HG03039 (cell line): ENCODE measurements around the gene IFFO2.

Experiments used
- ATAC-seq: cut with Tn5 transposase; IDR thresholded peaks from one replicate; pipeline ENCODE4 v1.9.1; 2021; ENCODE audit warnings: mild to moderate bottlenecking, moderate library complexity; ENCODE audit not compliant: unreplicated experiment

The IFFO2 gene

GRCh38 chr1:18972991-18973390 is 16.5 kb upstream of the IFFO2 start:
- ATAC-seq = no peak

GRCh38 chr1:18972531-18972930 is 16.1 kb upstream of the IFFO2 start:
- ATAC-seq = no peak

- ATAC-seq = no peak
Observed at GRCh38 chr1:18970762-18971161, 14.3 kb upstream of the IFFO2 start.

- ATAC-seq = no peak
Observed at GRCh38 chr1:18970358-18970757, 13.9 kb upstream of the IFFO2 start.

GRCh38 chr1:18967066-18967690 is 10.7 kb upstream of the IFFO2 start:
- no peak for ATAC-seq

- ATAC-seq = no peak
Observed at GRCh38 chr1:18965206-18966173, 9.0 kb upstream of the IFFO2 start.

GRCh38 chr1:18963968-18964367 is 7.5 kb upstream of the IFFO2 start:
- ATAC-seq = no peak

GRCh38 chr1:18962855-18963737 is 6.6 kb upstream of the IFFO2 start:
- no peak for ATAC-seq

- no peak for ATAC-seq
Observed at GRCh38 chr1:18962121-18962721, 5.7 kb upstream of the IFFO2 start.

- no peak for ATAC-seq
Observed at GRCh38 chr1:18960821-18961220, 4.3 kb upstream of the IFFO2 start.

- no peak for ATAC-seq
Observed at GRCh38 chr1:18960409-18960808, 3.9 kb upstream of the IFFO2 start.

GRCh38 chr1:18959591-18959990 is 3.1 kb upstream of the IFFO2 start:
- no peak for ATAC-seq

- ATAC-seq = no peak
Observed at GRCh38 chr1:18957532-18958300, 1.2 kb upstream of the IFFO2 start.

- no peak for ATAC-seq
Observed at GRCh38 chr1:18957136-18957521, 653 bp upstream of the IFFO2 start.

- no peak for ATAC-seq
Observed at GRCh38 chr1:18955441-18956192, 859 bp downstream of the IFFO2 start.

- no peak for ATAC-seq
Observed at GRCh38 chr1:18955131-18955440, 1.4 kb downstream of the IFFO2 start.

- ATAC-seq = no peak
Observed at GRCh38 chr1:18954270-18955071, 2.0 kb downstream of the IFFO2 start.

- ATAC-seq = no peak
Observed at GRCh38 chr1:18953731-18954231, 2.7 kb downstream of the IFFO2 start.
